TTC549 (cell line): ENCODE data around the gene ADGRA3.

ENCODE experiments used
- FAIRE-seq: peaks from 2 replicates; lab custom pipeline; 2012; peaks lifted over from hg19 to GRCh38; lab: Jason Lieb, UNC

The ADGRA3 gene

GRCh38 chr4:22512306-22512705 lies 3.6 kb downstream of the ADGRA3 start:
- no peak for FAIRE-seq

GRCh38 chr4:22510750-22511149 lies 5.1 kb downstream of the ADGRA3 start:
- no peak for FAIRE-seq

GRCh38 chr4:22508376-22508775 lies 7.5 kb downstream of the ADGRA3 start:
- FAIRE-seq, result no peak

GRCh38 chr4:22504922-22505321 lies 10.9 kb downstream of the ADGRA3 start:
- FAIRE-seq, result no peak

GRCh38 chr4:22504447-22504846 lies 11.4 kb downstream of the ADGRA3 start:
- no peak for FAIRE-seq

GRCh38 chr4:22502895-22503814 lies 12.7 kb downstream of the ADGRA3 start:
- FAIRE-seq, result no peak

- FAIRE-seq, result no peak
Measured at GRCh38 chr4:22501715-22502095, 14.2 kb downstream of the ADGRA3 start.

- no peak for FAIRE-seq
Measured at GRCh38 chr4:22500831-22501714, 14.8 kb downstream of the ADGRA3 start.

- no peak for FAIRE-seq
Measured at GRCh38 chr4:22500128-22500611, 15.7 kb downstream of the ADGRA3 start.

- no peak for FAIRE-seq
Measured at GRCh38 chr4:22498866-22499265, 17.0 kb downstream of the ADGRA3 start.

GRCh38 chr4:22496165-22496813 lies 19.6 kb downstream of the ADGRA3 start:
- no peak for FAIRE-seq

GRCh38 chr4:22493523-22493922 lies 22.3 kb downstream of the ADGRA3 start:
- FAIRE-seq, result no peak

GRCh38 chr4:22492987-22493386 lies 22.9 kb downstream of the ADGRA3 start:
- no peak for FAIRE-seq

GRCh38 chr4:22491939-22492338 lies 23.9 kb downstream of the ADGRA3 start:
- FAIRE-seq, result no peak

GRCh38 chr4:22490718-22491315 lies 25.0 kb downstream of the ADGRA3 start:
- no peak for FAIRE-seq

GRCh38 chr4:22488106-22488505 lies 27.8 kb downstream of the ADGRA3 start:
- no peak for FAIRE-seq

GRCh38 chr4:22487328-22487727 lies 28.5 kb downstream of the ADGRA3 start:
- FAIRE-seq, result no peak

GRCh38 chr4:22486276-22486675 lies 29.6 kb downstream of the ADGRA3 start:
- FAIRE-seq, result no peak

GRCh38 chr4:22485737-22486136 lies 30.1 kb downstream of the ADGRA3 start:
- FAIRE-seq, result no peak

GRCh38 chr4:22483551-22483981 lies 32.3 kb downstream of the ADGRA3 start:
- no peak for FAIRE-seq

GRCh38 chr4:22482250-22483127 lies 33.4 kb downstream of the ADGRA3 start:
- no peak for FAIRE-seq
